Thymus (tissue), 11 donors: ENCODE data around the gene IQCB1. TPM values are rescaled to one million over a fixed set of nuclear protein-coding genes. Genes with fewer than 3 reads are reported as not detected.
"Not testable (repeated sequence)": the region's sequence is repeated elsewhere in the genome, so short reads cannot be mapped to it uniquely, and the experiment has no call there.

Experiments used
- DNase-seq, 9 donors: peaks; one replicate each; pipeline ENCODE4 v3.0.0-alpha.2; 2013; ENCODE audit warnings: low spot score in 9 of 9, low read depth in 6 of 9, missing footprints in 1 of 9
- H3K27ac ChIP-seq, 2 donors: one replicate each; pipeline ENCODE4 v1.5.1; 2013; ENCODE audit warnings: control low read depth in 1 of 2, low read depth in 1 of 2, low read length in 1 of 2, mild to moderate bottlenecking in 1 of 2, moderate library complexity in 1 of 2
- H3K27me3 ChIP-seq, 2 donors: one replicate each; pipeline ENCODE4 v1.5.1; 2013; ENCODE audit warnings: low read length in 1 of 2; ENCODE audit not compliant: control insufficient read depth in 2 of 2, insufficient read depth in 1 of 2
- H3K36me3 ChIP-seq, 2 donors: one replicate each; pipeline ENCODE4 v1.5.1; 2013; ENCODE audit warnings: low read length in 1 of 2, mild to moderate bottlenecking in 1 of 2, moderate library complexity in 1 of 2; ENCODE audit not compliant: control insufficient read depth in 2 of 2, insufficient read depth in 2 of 2
- H3K4me1 ChIP-seq, 2 donors: one replicate each; pipeline ENCODE4 v1.5.1; 2013; ENCODE audit warnings: low read length in 2 of 2; ENCODE audit not compliant: control insufficient read depth in 2 of 2, insufficient read depth in 2 of 2
- H3K4me3 ChIP-seq, 2 donors: one replicate each; pipeline ENCODE4 v1.5.1; 2013; ENCODE audit warnings: low read length in 2 of 2, control low read depth in 1 of 2, mild to moderate bottlenecking in 1 of 2
- H3K9me3 ChIP-seq, 2 donors: one replicate each; pipeline ENCODE4 v1.5.1; 2013; ENCODE audit warnings: low read length in 1 of 2, mild to moderate bottlenecking in 1 of 2; ENCODE audit not compliant: control insufficient read depth in 2 of 2, insufficient read depth in 1 of 2
- WGBS: extraction: QIAGEN DNeasy Blood & Tissue Kit; methylation state at CpG from one replicate; pipeline ENCODE4 v1.1.7; 2013; 5-methylcytosine and 5-hydroxymethylcytosine counted together
- polyA plus RNA-seq: library from polyadenylated mRNA; stranded (reverse); fragments of 200-250 nt; gene quantifications from one replicate; pipeline ENCODE4 v1.2.3, GENCODE V29; 2013
- total RNA-seq: library from RNA; stranded (reverse); fragments of 120-200 nt; gene quantifications from one replicate; pipeline ENCODE4 v1.2.4, GENCODE V29; 2013
- donor health status: healthy.

IQCB1 gene
- total and polyA plus RNA-seq, 2 donors, result 24.6 to 29.1 TPM

DNA sequence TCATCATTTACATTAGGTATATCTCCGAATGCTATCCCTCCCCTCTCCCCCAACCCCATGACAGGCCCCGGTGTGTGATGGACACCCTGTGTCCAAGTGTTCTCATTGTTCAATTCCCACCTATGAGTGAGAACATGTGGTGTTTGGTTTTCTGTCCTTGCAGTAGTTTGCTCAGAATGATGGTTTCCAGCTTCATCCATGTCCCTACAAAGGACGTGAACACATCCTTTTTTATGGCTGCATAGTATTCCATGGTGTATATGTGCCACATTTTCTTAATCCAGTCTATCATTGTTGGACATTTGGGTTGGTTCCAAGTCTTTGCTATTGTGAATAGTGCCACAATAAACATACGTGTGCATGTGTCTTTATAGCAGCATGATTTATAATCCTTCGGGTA, 22.9 kb upstream of the IQCB1 start:
- H3K4me3 ChIP-seq, H3K36me3 ChIP-seq, H3K4me1 ChIP-seq, DNase-seq, H3K27me3 ChIP-seq, H3K9me3 ChIP-seq, H3K27ac ChIP-seq: not testable (repeated sequence)
- WGBS, result 97% methylated on average over 4 of the region's 5 CpGs

DNA sequence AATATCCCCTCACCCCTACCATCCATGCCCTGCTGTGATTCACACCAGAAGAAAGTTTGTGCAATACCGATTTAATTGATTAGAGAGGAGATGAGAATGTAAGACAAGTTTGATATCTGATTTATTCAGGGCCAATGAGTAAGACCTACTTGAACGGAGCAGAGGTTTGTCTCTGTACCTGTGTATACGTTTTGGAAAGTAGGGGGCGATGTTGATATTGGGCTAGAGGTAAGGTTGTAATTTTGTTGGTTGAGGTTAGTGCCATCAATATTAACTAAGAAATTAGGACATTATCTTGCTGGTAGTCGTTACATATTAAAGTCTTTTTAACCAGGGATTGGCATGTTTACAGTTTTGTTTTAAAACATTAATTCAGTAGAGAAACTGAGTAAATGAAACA, 20.7 kb upstream of the IQCB1 start:
- Histone ChIP-seq H3K4me1 (no peaks in the 10 kb centered on the region), H3K36me3 (no peaks in the 10 kb centered on the region), H3K4me3 (no peak overlapping the region), H3K9me3 (no peaks in the 10 kb centered on the region), H3K27ac (no peak overlapping the region), H3K27me3 (no peaks in the 10 kb centered on the region)
- peak in 1 of 9 donors; percentile 19 for DNase-seq
- 89% methylated on average over 5 of the region's 5 CpGs for WGBS

DNA sequence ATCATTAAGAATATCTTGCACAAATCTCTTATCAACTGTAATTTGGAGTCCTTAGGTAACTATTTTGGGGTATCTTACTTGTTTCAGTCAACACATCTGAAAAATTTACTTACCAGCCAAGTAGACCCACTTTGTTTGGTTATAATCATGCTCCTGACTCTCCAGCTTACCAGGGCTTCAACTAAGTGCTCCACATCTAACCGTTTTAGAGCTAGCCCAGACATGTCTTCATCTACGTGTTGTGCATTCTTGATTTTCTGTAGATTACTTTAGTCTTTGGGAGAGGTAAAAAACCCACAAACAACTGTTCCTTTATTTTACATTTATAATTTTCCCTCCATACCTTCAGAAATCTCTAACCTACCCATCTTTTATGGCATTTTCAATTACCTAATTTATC, 17.4 kb upstream of the IQCB1 start:
- no peak for DNase-seq
- Histone ChIP-seq H3K9me3 (no peaks in the 10 kb centered on the region), H3K27me3 (no peaks in the 10 kb centered on the region), H3K4me1 (no peaks in the 10 kb centered on the region), H3K4me3 (no peak overlapping the region), H3K27ac (no peak overlapping the region), H3K36me3 (no peaks in the 10 kb centered on the region)
- WGBS, result 94% methylated on average over 2 of the region's 2 CpGs

DNA sequence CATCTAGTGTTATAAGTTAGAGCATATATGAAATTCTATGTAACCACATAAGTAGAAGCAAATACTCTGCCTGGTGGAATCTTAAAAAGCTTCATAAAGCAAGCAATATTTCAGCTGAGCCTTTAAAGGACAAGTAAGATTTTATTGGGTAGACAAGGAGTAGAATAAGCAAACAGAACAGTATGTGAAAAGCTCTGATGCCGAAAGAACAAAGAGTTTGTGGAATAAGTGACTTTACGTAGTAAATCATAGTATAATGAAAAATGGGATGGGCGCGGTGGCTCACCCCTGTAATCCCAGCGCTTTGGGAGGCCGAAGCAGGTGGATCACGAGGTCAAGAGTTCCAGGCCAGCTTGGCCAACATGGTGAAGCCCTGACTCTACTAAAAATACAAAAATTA, 10.0 kb upstream of the IQCB1 start:
- no peaks in the 10 kb centered on the region for H3K36me3 ChIP-seq
- H3K4me1 ChIP-seq, result no peaks in the 10 kb centered on the region
- no peak overlapping the region for H3K4me3 ChIP-seq
- no peaks in the 10 kb centered on the region for H3K9me3 ChIP-seq
- no peaks in the 10 kb centered on the region for H3K27me3 ChIP-seq
- 98% methylated on average over 7 of the region's 7 CpGs for WGBS
- no peak overlapping the region for H3K27ac ChIP-seq
- no peak for DNase-seq

DNA sequence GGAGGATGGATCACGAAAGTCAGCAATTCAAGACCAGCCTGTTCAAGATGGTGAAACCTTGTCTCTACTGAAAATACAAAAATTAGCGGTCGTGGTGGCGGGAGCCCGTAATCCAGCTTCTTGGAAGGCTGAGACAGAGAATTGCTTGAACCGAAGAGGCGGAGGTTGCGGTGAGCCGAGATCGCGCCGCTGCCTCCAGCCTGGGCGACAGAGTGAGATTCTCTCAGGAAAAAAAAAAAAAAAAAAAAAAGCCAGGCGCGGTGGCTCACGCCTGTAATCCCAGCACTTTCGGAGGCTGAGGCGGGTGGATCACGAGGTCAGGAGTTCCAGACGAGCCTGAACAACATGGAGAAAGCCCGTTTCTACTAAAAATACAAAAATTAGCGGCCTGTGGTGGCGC, 5.1 kb upstream of the IQCB1 start:
- Histone ChIP-seq H3K36me3 (no peaks in the 10 kb centered on the region), H3K4me3 (no peak overlapping the region), H3K4me1 (no peaks in the 10 kb centered on the region), H3K27ac (no peak overlapping the region), H3K27me3 (no peaks in the 10 kb centered on the region), H3K9me3 (no peaks in the 10 kb centered on the region)
- DNase-seq, result no peak
- 99% methylated on average over 23 of the region's 23 CpGs for WGBS

DNA sequence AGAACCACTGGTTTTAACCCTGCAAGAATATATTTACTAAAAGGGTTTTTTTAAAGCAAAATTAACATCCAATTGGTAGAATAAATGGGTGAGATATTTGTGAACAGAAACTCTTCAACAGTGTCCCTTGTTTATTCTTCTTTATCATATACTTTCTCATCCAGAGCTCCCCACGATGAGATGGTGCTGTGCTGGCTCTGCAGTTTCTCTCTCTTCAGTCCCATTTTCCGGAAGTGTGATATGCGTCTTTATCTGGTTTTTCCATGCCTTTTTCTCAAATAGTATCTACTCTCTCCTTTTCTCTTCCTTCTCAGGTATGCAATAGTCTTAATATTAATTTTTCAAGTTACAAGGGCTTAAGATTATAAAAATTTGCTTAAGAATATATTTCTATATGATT, 1.6 kb upstream of the IQCB1 start:
- H3K27ac ChIP-seq, result no peak overlapping the region
- H3K4me3 ChIP-seq, result peak overlapping the region; percentile 31 to 86
- peak in 3 of 9 donors; percentile 2 to 31 (median 13) for DNase-seq
- WGBS, result 13% methylated on average over 3 of the region's 3 CpGs
- H3K4me1 ChIP-seq, result peaks cover 4 to 7% of the 10 kb centered on the region in 2 donors
- H3K36me3 ChIP-seq, result peaks cover 0 to 7% of the 10 kb centered on the region in 2 donors
- H3K9me3 ChIP-seq, result no peaks in the 10 kb centered on the region
- no peaks in the 10 kb centered on the region for H3K27me3 ChIP-seq

DNA sequence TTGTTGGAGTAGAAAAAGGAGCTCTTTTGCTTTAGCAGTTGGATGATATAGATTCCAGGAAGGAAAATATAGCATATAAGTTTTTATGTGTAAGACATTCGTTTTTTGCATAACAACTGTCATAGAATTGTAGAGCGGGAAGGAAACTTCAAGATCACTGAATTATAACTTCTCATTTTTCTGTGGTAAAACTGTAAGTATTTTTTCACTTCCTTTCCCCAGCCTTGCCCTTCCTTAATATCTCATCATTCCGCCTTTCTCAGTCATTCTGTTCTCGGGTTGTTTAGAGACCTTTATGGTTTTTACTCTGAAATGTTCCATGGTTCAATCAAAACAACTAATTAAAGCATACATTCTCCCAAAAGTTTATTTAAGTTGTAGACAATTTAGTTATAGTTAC, 1.2 kb upstream of the IQCB1 start:
- Histone ChIP-seq H3K4me3 (peak overlapping the region; percentile 31 to 86), H3K27me3 (no peaks in the 10 kb centered on the region), H3K9me3 (no peaks in the 10 kb centered on the region), H3K27ac (no peak overlapping the region), H3K36me3 (peaks cover 0 to 10% of the 10 kb centered on the region in 2 donors), H3K4me1 (peaks cover 4 to 7% of the 10 kb centered on the region in 2 donors)
- peak in 3 of 9 donors; percentile 2 to 29 (median 14) for DNase-seq
- WGBS, result 6% methylated on average over 4 of the region's 4 CpGs

DNA sequence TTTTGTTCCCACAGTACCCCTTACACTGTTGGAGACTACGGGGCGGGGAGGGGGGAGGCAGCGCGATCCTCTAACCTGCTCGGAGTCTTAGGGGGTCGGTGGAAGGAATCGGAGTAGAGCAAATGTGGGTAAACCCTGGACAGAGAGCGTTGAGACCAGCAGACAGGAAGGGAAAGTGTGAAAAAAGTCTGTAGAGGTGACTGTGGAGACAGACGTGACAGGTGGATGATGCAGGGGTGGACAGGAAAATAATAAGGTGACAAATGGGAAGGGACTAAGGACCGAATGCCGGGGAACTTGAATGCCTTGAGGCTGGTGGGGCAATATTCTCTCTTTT, 573 bp upstream of the IQCB1 start:
- no peaks in the 10 kb centered on the region for H3K9me3 ChIP-seq
- under 1% methylated on average over 11 of the region's 11 CpGs for WGBS
- peaks cover 4 to 10% of the 10 kb centered on the region in 2 donors for H3K36me3 ChIP-seq
- H3K4me1 ChIP-seq, result peaks cover 4 to 7% of the 10 kb centered on the region in 2 donors
- H3K27me3 ChIP-seq, result no peaks in the 10 kb centered on the region
- peak overlapping the region; percentile 59 to 86 for H3K4me3 ChIP-seq
- H3K27ac ChIP-seq, result peak overlapping the region; percentile 86 to 93
- DNase-seq, result peak in 1 of 9 donors; percentile 25

DNA sequence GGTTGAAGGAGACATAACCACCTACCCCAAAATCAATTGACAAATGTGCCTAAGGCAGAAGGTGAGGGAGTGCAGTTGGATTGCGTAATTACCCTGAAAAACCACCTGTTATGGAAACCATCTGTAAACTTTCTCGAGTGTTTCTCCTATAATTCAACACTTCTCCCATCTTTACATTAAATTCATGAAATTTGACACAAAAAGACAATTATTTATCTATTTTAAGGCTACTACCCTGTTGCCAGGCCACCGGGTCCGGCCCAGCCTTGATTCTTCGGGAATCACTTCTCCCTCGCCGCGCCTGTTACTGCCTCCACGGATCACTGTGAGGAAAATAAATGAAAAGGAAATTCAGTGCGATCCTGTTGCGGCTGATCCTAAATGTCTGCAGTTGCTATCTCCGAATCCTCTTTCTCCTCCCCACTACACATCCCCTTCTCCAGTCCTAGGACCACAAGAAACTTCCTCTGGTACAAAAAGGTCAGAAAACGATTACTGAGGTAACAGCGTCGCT, 646 bp downstream of the IQCB1 start:
- peaks cover 4 to 7% of the 10 kb centered on the region in 2 donors for H3K4me1 ChIP-seq
- peak in 2 of 9 donors; percentile 24 for DNase-seq
- 16% methylated on average over 15 of the region's 15 CpGs for WGBS

DNA sequence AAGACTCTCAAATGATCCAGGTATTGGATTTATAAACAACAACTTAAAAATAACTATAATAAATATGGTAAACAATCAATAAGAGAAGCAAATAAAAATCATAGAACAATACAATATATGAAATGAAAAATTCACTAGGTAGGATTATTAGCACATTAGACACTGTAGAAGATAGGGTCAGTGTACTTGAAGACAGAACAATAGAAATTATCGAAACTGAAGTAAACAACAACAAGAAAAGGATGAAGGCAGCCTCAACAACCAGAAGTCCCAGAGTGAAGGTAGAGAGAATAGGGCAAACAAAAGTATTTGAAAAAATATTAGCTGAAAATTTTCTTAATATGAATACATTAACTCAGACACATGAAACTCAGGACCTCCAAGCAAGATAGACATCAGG, 11.9 kb downstream of the IQCB1 start:
- 98% methylated on average over 1 of the region's 1 CpG for WGBS
- DNase-seq, result no peak
- Histone ChIP-seq H3K36me3 (peaks cover 16 to 70% of the 10 kb centered on the region in 2 donors), H3K4me1 (no peaks in the 10 kb centered on the region), H3K9me3 (peaks cover 0 to 1% of the 10 kb centered on the region in 2 donors), H3K4me3 (no peak overlapping the region), H3K27ac (no peak overlapping the region), H3K27me3 (no peaks in the 10 kb centered on the region)

More for the DNA sequence above, 646 bp downstream of the IQCB1 start:
- no peaks in the 10 kb centered on the region for H3K27me3 ChIP-seq
- H3K9me3 ChIP-seq, result no peaks in the 10 kb centered on the region
- H3K4me3 ChIP-seq, result peak overlapping the region; percentile 59 to 86
- H3K36me3 ChIP-seq, result peaks cover 7 to 13% of the 10 kb centered on the region in 2 donors
- peak overlapping the region; percentile 87 for H3K27ac ChIP-seq
